Stimulated activated CD8-positive, alpha-beta memory T cell treated with anti-CD3 and anti-CD28 coated beads, Interleukin-2, amount 100 ng/mL, for 48 hours (primary cell): ENCODE results near the gene ATRN.
"Not testable (repeated sequence)": the region's sequence is repeated elsewhere in the genome, so short reads cannot be mapped to it uniquely, and the experiment has no call there.

ENCODE experiments used
- DNase-seq, 2 donors: peaks; one replicate each; pipeline ENCODE4 v3.0.0-alpha.2; 2020; ENCODE audit warnings: low read depth in 2 of 2

Gene ATRN

GRCh38 chr20:3515379-3516170 is 44.8 kb downstream of the ATRN start:
- no peak for DNase-seq

DNA sequence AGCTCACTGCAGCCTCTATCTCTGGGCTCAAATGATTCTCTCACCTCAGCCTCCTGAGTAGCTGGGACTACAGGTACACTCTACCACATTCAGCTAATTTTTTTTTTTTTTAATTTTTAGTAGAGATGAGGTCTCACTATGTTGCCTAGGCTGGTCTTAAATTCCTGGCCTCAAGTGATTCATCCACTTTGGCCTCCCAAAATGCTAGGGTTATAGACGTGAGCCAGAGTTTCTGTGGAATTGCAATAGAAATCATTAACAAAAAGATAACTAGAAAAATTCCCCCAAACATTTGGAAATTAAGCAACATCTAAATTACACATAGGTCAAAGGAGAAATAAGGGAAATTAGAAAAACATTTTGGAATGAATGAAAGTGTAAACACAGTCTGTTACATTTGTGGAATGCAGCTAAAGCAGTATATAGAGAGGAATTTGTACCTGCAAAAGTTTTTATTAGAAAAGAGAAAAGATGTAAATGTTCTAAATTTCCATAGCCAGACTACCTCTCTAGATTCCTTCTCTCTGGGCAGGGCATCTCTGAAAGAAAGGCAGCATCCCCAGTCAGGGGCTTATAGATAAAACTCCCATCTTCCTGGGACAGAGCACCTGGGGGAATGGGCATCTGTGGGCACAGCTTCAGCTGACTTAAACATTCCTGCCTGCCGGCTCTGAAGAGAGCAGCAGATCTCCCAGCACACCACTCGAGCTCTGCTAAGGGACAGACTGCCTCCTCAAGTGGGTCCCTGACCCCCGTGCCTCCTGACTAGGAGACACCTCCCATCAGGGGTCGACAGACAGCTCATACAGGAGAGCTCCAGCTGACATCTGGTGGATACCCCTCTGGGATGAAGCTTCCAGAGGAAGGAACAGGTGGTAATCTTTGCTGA is 51.3 kb downstream of the ATRN start:
- DNase-seq: no peak

DNA sequence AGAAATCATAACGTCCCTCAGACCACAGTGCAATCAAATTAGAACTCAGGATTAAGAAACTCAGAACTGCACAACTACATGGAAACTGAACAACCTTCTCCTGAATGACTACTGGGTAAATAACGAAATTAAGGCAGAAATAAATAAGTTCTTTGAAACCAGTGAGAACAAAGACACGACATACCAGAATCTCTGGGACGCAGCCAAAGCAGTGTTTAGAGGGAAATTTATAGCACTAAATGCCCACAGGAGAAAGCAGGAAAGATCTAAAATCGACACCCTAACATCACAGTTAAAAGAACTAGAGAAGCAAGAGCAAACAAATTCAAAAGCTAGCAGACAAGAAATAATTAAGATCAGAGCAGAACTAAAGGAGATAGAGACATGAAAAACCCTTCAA is 53.9 kb downstream of the ATRN start:
- DNase-seq: not testable (repeated sequence)

GRCh38 chr20:3532089-3532615 is 61.3 kb downstream of the ATRN start:
- no peak for DNase-seq

GRCh38 chr20:3537733-3538132 is 66.9 kb downstream of the ATRN start:
- DNase-seq: not testable (repeated sequence)

- DNase-seq: no peak
These were observed 68.7 kb downstream of the ATRN start for GRCh38 chr20:3539311-3540107.

DNA sequence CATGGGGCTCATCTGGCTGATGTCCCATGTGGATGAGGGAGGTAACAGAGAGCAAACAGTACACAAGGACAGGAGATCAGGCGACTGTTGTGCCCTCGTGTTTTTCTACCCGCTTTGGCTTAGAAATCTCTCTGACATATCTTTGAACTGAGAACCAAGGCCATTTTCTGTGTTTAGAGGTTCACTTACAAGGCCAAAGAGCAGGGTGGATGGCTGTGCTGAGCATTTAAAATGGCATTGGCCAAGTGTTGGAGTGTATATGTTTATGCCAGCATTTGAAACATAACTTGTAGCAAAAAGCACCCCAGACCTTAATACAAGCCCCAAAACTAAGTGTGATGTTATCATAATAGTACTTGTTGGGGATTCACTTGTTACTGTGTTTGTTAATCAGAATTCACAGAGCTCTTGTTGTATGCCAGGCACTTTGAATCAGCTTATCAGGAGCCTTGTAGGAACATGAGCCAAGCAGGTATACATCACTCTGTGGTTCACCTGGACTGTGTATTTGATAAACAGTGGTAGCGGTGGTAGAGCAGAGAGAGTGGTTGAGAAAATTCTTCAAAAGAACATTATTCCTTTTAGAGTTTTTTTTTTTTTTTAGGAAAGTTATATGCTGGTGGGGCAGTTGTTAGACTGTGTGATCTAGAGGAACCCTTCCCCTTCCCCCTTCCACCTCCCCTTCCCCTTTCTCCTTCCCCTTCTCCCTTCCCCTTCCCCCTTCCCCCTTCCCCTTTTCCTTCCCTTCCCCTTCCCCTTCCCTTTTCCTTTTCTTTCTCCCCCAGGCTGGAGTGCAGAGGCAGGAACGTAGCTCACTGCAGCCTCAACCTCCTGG is 71.3 kb downstream of the ATRN start:
- no peak for DNase-seq

DNA sequence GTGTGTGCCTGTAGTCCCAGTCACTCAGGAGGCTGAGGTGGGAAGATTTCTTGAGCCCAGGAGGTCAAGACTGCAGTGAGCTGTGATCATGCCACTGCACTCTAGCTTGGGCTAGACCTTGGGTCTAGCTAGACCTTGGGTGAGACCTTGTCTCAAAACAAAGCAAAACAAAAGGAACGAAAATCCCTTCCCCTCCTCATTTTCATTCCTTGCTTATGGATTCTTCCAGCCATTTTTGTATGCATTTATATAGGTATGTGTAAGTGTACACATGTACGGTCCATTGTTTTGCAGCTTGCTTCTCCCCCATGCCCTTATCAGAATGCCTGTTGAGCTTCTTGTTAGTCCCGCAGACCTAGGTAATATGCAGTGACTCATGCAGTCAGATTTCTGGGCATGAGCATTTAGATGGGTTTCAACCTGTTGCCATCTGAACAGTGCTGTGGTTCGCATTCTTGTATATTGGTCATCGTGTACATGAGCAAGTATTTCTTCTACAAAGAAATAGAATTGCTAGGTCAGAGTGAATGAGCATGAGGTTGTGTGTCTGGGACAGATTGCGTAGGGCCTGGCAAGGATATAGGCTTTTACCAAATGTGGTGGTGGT is 73.2 kb downstream of the ATRN start:
- no peak for DNase-seq

DNA sequence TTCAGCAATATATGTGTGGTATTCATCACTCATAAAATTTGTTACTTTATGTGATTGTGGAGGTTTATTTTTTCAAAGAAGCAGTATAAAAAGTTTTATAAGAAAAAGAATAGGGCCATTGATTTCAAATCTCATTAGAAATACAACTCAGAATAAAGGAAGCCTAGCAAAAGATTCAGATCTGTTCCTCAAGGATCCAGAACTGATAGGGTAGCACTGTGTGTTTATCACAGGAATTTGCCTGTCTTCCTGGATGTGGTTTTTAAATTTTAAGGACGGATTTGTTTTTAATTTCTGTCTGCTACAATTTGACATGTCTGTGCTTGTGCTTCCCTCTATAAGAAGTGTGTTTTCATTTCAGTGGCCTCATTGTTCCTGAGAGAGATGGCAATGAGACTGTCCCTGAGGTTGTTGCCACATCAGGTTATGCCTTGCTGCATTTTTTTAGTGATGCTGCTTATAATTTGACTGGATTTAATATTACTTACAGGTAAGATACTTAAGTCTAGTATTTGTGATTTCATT is 74.6 kb downstream of the ATRN start:
- no peak for DNase-seq

DNA sequence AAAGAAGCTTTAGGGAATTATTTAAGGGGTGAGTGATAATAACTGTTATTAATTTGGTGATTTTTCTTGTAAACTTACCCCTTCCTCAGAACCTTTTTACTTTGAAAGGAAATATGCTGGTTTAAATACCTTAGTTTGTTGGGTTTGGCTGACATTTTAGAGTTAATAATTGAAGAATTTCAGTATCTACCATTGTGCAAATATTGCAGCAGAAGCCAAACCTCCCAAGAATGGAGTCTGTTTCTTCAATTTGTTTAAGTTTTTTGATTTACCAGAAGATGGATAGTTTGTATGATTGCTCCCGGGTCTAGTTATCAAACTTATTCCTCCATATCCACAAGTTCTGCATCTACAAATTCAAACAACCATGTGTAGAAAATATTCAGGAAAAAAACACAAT is 77.1 kb downstream of the ATRN start:
- no peak for DNase-seq

DNA sequence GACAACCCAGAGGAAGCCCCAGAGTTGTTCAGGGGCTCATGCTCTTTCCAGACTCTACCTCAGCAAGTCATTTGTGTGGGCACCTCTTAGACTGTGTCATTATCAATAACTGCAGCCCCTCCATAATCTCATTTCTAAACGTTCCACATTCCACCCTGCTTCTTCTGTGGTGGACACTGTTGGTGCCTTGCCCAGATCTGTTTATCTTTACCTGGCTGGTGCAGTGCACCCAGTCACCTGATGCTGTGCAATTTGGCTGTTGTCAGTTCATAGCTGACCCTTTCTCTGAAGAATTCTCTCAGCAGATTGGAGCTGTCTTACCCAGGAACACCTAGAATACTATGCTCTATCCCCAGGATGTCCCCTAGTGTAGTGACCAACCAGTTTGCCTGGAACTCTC is 80.0 kb downstream of the ATRN start:
- DNase-seq: no peak

DNA sequence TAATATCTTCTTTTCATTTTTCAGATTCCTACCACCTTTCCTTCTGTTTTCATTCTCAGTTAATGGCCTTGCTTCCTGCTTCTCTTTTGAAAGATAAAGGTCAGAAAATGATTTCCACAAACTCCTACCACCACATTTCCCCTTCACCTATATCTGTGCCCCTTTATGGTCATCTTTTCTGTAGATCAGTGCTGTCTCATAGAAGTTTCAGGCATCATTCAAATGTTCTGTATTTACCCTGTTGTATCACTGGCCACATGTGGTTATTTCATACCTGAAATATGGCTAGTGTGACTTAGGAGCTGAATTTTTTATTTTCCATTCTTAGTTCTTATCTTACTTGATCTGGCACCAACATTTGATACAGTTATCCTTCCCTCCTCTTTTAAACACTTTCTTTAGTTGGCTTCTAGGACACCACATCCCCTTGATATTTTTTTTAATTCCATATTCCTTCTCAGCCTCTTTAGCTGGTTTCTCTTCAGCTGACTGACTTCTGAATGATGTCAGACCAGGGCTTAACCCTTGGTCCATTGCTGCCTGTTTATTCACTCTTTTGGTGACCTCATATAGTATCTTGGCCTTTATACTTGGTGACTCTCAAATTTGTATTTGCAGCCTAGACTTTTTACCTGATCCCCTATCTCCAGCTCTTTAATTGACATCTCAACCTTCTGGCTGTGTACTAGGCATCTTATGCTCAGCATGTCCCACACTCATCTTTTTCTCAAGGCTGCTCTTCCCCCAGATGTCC is 81.0 kb downstream of the ATRN start:
- DNase-seq: no peak

DNA sequence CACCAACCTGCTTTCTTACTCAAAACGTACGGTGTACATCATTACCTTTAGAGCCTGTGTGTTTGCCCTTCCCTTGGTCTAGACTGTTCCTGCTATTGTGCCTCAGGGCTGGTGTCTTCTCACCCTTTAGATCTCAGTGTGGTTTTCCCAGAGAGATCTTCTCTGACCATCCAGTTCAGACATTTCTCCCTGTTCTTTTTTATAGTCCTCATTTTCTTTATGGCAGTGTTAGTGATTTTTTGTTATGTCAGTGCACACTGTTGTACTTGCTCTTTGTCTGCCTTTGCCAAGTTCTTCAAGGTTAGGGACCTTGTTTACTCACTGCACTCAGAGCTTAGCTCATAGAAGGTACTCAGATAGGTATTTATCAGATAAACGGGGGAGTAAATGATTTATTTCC is 82.8 kb downstream of the ATRN start:
- DNase-seq: no peak

- DNase-seq: no peak
These were observed 86.5 kb downstream of the ATRN start for GRCh38 chr20:3557237-3557785.

- DNase-seq: no peak
These were observed 88.4 kb downstream of the ATRN start for GRCh38 chr20:3559231-3559630.

DNA sequence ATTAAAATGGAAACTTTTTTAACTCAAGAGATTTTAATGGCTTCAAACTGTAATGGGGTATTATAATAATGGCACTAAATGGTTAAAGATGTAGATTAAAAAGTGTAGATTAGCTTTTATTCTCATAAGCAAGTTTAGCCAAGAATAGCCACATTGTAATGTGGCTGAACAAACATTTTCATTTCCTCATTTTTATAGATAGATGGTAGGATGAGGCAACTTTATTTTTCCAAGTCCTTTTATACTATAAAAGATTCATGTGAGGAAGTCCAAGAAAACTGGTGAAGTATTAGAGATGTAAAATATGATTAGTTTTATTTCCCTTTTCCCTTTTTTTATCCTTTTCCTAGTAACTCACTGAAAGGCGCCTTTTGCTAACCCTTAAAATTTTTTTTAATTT is 88.8 kb downstream of the ATRN start:
- no peak for DNase-seq

DNA sequence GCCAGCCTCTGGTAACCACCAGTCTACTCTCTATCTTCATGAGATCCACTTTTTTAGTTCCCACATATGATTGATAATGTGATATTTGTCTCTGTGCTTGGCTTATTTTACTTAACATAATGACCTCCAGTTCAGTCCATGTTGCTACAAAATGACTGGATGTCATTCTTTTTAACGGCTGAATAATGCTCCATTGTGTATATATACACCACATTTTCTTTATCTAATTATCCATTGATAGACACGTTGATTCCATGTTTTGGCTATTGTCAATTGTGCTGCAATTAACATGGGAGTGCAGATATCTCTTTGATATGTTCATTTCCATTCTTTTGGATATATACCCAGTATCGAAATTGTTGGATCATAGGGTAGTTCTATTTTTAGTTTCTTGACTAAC is 89.3 kb downstream of the ATRN start:
- no peak for DNase-seq

DNA sequence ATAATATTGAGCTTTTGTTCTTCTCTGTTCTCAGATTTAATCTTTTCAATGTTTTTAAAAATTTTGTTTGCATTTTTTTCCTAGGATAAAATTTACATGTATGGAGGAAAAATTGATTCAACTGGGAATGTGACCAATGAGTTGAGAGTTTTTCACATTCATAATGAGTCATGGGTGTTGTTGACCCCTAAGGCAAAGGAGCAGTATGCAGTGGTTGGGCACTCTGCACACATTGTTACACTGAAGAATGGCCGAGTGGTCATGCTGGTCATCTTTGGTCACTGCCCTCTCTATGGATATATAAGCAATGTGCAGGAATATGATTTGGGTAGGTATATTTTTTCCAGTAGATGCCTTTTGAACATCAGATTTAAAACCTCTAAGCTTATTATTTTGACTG is 89.8 kb downstream of the ATRN start:
- no peak for DNase-seq

- DNase-seq: no peak
These were observed 92.3 kb downstream of the ATRN start for GRCh38 chr20:3563133-3563532.
